Measurements from ENCODE around the gene PRDM16. TPM values are rescaled to one million over a fixed set of nuclear protein-coding genes. Genes with fewer than 3 reads are reported as not detected.

Gene PRDM16
- total RNA-seq, 2 experiments from 2014 or later, result not detected

DNA sequence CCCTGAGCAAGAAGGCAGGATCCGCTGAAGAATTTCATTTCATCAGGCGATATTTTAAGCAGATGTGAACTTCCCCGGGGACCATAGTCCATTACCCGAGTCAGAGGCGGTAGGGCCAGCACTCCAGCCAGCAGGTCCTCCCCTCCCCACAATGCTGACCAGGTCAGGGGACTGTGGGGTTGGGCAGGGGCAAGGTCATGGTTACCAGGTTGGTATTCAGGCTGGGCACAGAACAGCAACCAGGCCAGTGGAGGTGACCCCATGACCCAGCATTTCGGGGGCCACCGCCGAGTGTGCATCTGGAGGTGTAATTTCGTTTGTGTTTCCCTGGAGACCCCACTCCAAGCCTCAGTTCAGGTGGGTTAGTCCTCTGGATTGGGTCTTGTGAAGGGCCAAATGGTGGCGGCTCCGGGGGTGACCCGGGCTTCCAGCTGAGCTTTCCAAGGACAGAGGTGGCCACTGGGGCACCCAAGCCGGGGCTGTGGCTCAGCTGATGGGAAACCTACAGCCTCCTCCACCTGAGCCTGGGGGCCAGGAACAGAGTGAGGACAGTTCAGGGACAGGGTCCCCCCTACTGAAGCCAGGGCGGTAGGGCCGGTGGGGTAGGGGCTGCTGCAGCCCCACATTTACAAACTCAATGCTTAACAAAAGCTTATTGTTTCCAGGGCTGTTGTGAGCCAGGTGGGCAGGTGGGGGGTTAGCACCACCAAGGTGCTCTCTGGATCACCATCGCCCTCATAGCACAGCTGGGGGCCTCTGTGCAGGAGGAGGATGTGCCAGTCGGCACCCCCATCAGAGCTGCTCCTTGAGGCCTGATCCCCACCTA lies 2.8 kb downstream of the PRDM16 start:
- CTCF ChIA-PET (ENCODE audit: unreplicated experiment), result no interaction called here
- Histone ChIP-seq H4K20me1 (ENCODE audit: insufficient read depth, low read length) (no peaks in the 10 kb centered on the region), H3K36me3 (ENCODE audit: insufficient read depth, low read length) (no peaks in the 10 kb centered on the region), H3K9me2 (ENCODE audit: insufficient read depth, low read length) (no peaks in the 10 kb centered on the region), H3K4me3 (ENCODE audit: low read depth, low read length, poor library complexity, severe bottlenecking) (no peak overlapping the region), H3K27ac (ENCODE audit: low read depth, low read length, poor library complexity, severe bottlenecking) (no peak overlapping the region), H3K4me1 (ENCODE audit: insufficient read depth, low read length, poor library complexity, severe bottlenecking) (no peaks in the 10 kb centered on the region), H3K4me2 (ENCODE audit: low read length) (no peak overlapping the region), H3K79me2 (ENCODE audit: insufficient read depth, low read depth, low read length) (no peaks in the 10 kb centered on the region), H2AFZ (ENCODE audit: low read length) (no peak overlapping the region), H3K9me3 (ENCODE audit: low read length) (no peaks in the 10 kb centered on the region)
- TF ChIP-seq EZH2phosphoT487 (IDR thresholded peaks at IDR 0.05; ENCODE audit: borderline replicate concordance, low read depth, low read length), result no peak
- TF ChIP-seq, protein P1, sequence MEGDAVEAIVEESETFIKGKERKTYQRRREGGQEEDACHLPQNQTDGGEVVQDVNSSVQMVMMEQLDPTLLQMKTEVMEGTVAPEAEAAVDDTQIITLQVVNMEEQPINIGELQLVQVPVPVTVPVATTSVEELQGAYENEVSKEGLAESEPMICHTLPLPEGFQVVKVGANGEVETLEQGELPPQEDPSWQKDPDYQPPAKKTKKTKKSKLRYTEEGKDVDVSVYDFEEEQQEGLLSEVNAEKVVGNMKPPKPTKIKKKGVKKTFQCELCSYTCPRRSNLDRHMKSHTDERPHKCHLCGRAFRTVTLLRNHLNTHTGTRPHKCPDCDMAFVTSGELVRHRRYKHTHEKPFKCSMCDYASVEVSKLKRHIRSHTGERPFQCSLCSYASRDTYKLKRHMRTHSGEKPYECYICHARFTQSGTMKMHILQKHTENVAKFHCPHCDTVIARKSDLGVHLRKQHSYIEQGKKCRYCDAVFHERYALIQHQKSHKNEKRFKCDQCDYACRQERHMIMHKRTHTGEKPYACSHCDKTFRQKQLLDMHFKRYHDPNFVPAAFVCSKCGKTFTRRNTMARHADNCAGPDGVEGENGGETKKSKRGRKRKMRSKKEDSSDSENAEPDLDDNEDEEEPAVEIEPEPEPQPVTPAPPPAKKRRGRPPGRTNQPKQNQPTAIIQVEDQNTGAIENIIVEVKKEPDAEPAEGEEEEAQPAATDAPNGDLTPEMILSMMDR (conservative IDR thresholded peaks at IDR 0.05; ENCODE audit: low read length), result no peak
- no peak for DNase-seq (ENCODE audit: low spot score)
- intact Hi-C loops (cut with micrococcal nuclease; ENCODE audit: unreplicated experiment), result no loop called here
- POLR2A ChIA-PET, result no interaction called here
- no TSS peak for BruUV-seq (replicated peaks)

DNA sequence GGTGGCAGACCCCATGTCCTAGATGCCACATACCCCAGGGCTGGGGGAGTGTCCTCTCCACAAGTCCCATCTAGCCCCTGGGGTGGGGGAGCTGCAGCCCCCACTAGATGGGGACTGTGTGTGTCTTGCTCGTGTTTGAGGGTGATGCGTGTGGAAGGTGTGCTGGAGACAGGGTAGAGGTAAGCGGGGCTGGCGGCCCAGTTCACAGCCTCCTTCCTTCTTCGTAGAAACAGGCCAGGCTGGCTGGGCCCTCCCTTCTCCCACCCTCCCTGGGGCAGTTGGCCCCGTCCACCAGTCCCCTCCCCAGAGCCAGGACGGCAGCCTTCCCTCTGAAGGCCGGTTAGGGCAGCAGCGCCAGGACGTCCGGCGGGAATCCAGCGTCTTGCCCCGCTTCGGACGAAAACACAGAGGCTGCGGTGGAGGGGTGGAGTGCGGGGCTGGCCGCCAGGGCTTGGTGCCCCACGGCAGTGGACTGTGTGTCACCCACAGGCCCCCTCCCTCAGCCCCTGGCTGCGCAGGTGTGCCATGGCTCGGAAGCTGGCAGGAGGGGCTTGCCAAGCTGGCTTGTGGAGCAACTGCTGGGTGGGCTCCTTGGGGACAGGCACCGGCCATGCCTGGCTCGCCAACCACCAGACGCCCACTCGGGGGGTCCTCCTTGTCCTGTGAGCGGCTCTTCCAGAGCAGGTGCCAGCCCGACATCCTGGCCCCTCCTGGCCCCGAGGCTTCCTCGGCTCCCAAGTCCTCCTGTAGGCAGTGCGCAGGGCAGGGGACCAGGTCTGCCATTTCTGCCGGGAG lies 3.6 kb downstream of the PRDM16 start:
- no peak overlapping the region for H2AFZ ChIP-seq (ENCODE audit: low read length)
- no peak overlapping the region for H3K4me3 ChIP-seq (ENCODE audit: low read depth, low read length, poor library complexity, severe bottlenecking)
- DNase-seq (ENCODE audit: low spot score), result no peak
- no peak overlapping the region for H3K27ac ChIP-seq (ENCODE audit: low read depth, low read length, poor library complexity, severe bottlenecking)
- H3K36me3 ChIP-seq (ENCODE audit: insufficient read depth, low read length), result no peaks in the 10 kb centered on the region
- no peaks in the 10 kb centered on the region for H3K79me2 ChIP-seq (ENCODE audit: insufficient read depth, low read depth, low read length)
- ChIA-PET POLR2A (no interaction called here), CTCF (ENCODE audit: unreplicated experiment) (no interaction called here)
- H3K9me3 ChIP-seq (ENCODE audit: low read length), result no peaks in the 10 kb centered on the region
- BruUV-seq (replicated peaks), result no TSS peak
- TF ChIP-seq, protein P1 (conservative IDR thresholded peaks at IDR 0.05; ENCODE audit: low read length), result no peak
- no peak for TF ChIP-seq EZH2phosphoT487 (IDR thresholded peaks at IDR 0.05; ENCODE audit: borderline replicate concordance, low read depth, low read length)
- H4K20me1 ChIP-seq (ENCODE audit: insufficient read depth, low read length), result no peaks in the 10 kb centered on the region
- H3K9me2 ChIP-seq (ENCODE audit: insufficient read depth, low read length), result no peaks in the 10 kb centered on the region
- H3K4me2 ChIP-seq (ENCODE audit: low read length), result no peak overlapping the region
- intact Hi-C loops (cut with micrococcal nuclease; ENCODE audit: unreplicated experiment), result no loop called here
- H3K4me1 ChIP-seq (ENCODE audit: insufficient read depth, low read length, poor library complexity, severe bottlenecking), result no peaks in the 10 kb centered on the region

DNA sequence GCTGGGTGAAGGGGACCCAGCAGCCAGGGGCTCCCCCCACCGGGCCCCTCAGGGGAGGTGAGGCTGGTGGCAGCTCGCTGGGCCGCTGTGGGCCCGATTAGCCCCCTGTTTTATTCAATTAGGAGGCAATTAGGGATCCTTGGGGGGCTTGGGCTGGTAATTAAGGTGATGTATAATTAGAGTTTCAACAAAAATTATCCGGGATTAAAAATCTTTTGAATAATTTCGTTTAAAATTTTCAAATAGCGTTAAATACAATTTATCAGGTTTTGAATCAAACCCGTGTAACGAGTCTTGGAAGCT lies 4.1 kb downstream of the PRDM16 start:
- H4K20me1 ChIP-seq (ENCODE audit: insufficient read depth, low read length), result no peaks in the 10 kb centered on the region
- DNase-seq (ENCODE audit: low spot score), result no peak
- CTCF ChIA-PET (ENCODE audit: unreplicated experiment), result no interaction called here
- intact Hi-C loops (cut with micrococcal nuclease; ENCODE audit: unreplicated experiment), result no loop called here
- H3K36me3 ChIP-seq (ENCODE audit: insufficient read depth, low read length), result no peaks in the 10 kb centered on the region
- H3K27ac ChIP-seq (ENCODE audit: low read depth, low read length, poor library complexity, severe bottlenecking), result no peak overlapping the region
- H2AFZ ChIP-seq (ENCODE audit: low read length), result no peak overlapping the region
- no peaks in the 10 kb centered on the region for H3K4me1 ChIP-seq (ENCODE audit: insufficient read depth, low read length, poor library complexity, severe bottlenecking)
- no peak overlapping the region for H3K4me3 ChIP-seq (ENCODE audit: low read depth, low read length, poor library complexity, severe bottlenecking)
- H3K4me2 ChIP-seq (ENCODE audit: low read length), result no peak overlapping the region
- POLR2A ChIA-PET, result no interaction called here
- TF ChIP-seq, protein P1 (conservative IDR thresholded peaks at IDR 0.05; ENCODE audit: low read length), result no peak
- no peak for TF ChIP-seq EZH2phosphoT487 (IDR thresholded peaks at IDR 0.05; ENCODE audit: borderline replicate concordance, low read depth, low read length)
- no peaks in the 10 kb centered on the region for H3K79me2 ChIP-seq (ENCODE audit: insufficient read depth, low read depth, low read length)
- H3K9me2 ChIP-seq (ENCODE audit: insufficient read depth, low read length), result no peaks in the 10 kb centered on the region
- H3K9me3 ChIP-seq (ENCODE audit: low read length), result no peaks in the 10 kb centered on the region
- no TSS peak for BruUV-seq (replicated peaks)
